22Rv1 (cell line): ENCODE results near the gene GPR155.
"Not testable (repeated sequence)": the region's sequence is repeated elsewhere in the genome, so short reads cannot be mapped to it uniquely, and the experiment has no call there.

Source experiments
- H3K27ac ChIP-seq: fragments of 450-650 bp; 2 replicates; pipeline ENCODE4 v1.5.1; 2017
- ZFX ChIP-seq: fragments of 450-650 bp; IDR thresholded peaks from 2 replicates; pipeline ENCODE4 v1.6.1; 2017; ENCODE audit warnings: antibody characterized with exemption, borderline replicate concordance
- TF ChIP-seq, protein P1 (sequence below): fragments of 450-650 bp; IDR thresholded peaks from 2 replicates; pipeline ENCODE4 v1.5.1; 2017; ENCODE audit warnings: mild to moderate bottlenecking

Gene GPR155

DNA sequence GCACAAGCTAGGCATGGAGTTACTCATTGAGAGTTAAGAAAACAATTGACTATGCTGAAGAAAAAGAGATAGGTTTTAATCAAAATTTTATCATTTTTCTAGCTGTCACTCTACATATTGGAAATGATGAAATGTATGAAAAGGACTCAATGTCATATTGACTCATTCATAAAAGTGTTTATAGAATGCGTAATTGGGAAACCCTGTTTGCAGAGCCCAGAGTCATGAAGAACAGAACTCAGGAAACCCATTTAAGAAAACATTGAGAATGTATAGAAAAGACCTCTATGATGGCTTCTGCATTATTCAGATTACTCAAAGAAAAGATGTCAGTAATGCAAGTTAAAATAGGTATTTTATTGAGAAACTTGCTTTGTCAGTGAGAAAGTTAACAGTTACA, 54.9 kb downstream of the GPR155 start:
- H3K27ac ChIP-seq = no peak overlapping the region
- TF ChIP-seq ZFX = no peak
- TF ChIP-seq, protein P1, sequence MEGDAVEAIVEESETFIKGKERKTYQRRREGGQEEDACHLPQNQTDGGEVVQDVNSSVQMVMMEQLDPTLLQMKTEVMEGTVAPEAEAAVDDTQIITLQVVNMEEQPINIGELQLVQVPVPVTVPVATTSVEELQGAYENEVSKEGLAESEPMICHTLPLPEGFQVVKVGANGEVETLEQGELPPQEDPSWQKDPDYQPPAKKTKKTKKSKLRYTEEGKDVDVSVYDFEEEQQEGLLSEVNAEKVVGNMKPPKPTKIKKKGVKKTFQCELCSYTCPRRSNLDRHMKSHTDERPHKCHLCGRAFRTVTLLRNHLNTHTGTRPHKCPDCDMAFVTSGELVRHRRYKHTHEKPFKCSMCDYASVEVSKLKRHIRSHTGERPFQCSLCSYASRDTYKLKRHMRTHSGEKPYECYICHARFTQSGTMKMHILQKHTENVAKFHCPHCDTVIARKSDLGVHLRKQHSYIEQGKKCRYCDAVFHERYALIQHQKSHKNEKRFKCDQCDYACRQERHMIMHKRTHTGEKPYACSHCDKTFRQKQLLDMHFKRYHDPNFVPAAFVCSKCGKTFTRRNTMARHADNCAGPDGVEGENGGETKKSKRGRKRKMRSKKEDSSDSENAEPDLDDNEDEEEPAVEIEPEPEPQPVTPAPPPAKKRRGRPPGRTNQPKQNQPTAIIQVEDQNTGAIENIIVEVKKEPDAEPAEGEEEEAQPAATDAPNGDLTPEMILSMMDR = no peak

DNA sequence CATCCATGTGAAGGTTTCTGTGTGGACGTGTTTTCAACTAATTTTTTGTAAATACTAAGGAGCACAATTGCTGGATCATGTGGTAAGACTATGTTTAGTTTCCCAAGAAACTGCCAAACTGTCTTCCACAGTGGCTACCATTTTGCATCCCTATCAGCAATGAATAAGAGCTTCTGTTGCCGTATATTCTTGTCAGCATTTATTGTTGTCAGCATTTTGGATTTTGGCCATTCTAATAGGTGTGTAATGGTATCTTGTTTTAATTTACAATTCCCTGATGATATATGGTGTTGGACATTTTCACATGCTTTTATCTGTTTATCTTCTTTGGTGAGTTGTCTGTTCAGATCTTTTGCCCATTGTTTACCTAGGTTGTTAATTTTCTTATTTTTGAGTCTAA, 56.8 kb downstream of the GPR155 start:
- H3K27ac ChIP-seq = no peak overlapping the region
- no peak for TF ChIP-seq ZFX
- TF ChIP-seq, protein P1 = no peak

DNA sequence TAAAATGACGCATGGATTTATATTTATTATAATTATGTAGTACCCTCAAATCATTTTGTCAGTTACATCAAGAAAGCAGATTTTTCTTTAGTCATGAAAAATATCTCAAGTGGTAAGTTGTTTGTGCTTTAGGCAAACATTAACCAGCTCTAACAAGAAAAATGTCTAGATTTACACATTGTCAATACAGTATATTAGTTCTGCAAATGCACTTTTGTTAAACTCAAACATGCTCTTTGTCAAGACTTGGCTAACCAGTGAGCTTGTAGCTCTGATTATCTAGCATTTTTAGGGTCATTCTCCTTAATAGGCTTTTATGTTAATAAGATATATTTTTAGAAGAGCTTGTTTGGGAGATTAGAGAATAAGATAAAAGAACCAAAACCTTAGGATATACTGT, 58.6 kb downstream of the GPR155 start:
- H3K27ac ChIP-seq = no peak overlapping the region
- TF ChIP-seq, protein P1 = no peak
- TF ChIP-seq ZFX = no peak

DNA sequence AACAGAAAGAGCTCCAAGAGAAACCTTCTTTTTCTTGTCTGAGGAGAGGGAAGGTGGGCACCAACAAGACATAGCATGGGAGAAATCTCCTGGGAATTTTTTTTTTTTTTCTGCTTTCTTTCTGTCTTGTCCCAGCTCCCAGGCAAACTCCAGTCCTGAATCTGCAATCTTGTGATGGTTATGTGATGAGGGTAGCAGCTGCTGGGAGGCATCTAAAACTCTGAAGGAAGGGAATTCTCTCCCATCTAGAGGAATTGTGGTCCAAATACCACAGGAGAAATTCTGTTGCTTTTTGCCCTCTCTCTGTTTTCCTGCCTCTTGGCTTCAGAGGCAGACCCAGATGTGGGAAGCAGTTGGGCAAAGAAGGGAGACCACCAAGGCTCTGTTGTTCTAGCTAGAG, 74.6 kb downstream of the GPR155 start:
- TF ChIP-seq, protein P1 = no peak
- H3K27ac ChIP-seq = no peak overlapping the region

DNA sequence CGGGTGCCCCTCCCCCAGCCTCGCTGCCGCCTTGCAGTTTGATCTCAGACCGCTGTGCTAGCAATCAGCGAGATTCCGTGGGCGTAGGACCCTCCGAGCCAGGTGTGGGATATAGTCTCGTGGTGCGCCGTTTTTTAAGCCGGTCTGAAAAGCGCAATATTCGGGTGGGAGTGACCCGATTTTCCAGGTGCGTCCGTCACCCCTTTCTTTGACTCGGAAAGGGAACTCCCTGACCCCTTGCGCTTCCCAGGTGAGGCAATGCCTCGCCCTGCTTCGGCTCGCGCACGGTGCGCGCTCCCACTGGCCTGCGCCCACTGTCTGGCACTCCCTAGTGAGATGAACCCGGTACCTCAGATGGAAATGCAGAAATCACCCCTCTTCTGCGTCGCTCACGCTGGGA, 76.8 kb downstream of the GPR155 start:
- not testable (repeated sequence) for H3K27ac ChIP-seq

DNA sequence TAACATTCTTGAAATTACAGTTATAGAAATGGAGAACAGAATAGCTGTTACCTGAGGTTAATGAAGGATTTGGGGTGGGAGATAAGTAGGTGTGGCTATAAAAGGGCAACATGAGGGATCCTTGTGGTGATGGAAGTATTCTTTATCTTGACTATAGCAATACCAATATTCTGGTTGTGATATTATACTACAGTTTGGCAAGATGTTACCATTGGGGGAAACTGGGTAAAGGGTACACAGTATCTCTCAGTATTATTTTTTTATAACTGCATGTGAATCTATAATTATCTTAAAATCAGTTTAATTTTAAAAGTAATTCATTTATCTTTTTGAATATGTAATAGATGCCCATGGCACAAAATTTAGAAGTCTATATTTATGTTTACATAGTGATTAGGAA, 83.2 kb downstream of the GPR155 start:
- no peak overlapping the region for H3K27ac ChIP-seq
- TF ChIP-seq ZFX = no peak
- TF ChIP-seq, protein P1 = no peak

DNA sequence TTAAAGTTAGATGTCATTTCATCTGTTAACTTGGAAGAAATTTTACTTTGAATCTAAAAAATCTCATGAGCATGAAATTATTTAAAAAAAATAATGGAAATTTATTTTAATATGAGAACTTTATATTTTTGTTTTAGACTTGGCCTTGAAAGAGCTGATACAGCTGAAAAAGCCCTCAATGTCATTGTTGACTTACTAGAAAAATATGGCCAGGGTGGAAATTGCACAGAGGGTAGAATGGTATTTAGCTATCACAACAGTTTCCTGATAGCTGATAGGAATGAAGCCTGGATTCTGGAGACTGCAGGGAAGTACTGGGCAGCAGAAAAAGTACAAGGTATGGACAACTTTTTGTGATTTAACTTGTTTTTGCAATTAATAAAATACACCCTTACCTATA, 86.0 kb downstream of the GPR155 start:
- no peak for TF ChIP-seq ZFX
- TF ChIP-seq, protein P1 = no peak
- no peak overlapping the region for H3K27ac ChIP-seq

DNA sequence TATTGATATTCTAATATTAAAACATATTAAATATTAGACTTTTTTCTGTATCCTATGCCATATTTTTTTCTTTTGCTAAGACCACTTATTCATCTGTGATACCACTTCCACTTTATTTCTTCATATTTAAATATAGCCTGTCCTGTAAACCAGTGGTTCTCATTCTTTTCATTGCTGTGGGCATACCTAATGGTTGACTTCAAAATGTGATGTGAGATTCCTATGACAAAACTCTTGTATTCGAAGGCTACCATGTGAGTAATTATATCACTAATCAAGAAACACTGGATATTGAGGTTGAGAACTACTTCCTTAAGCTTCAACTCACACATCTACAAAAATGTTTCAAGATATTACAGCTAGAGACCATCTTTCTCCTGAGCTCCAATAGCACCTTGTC, 87.7 kb downstream of the GPR155 start:
- no peak overlapping the region for H3K27ac ChIP-seq
- TF ChIP-seq ZFX = no peak
- TF ChIP-seq, protein P1 = no peak
